MCF 10A (cell line): ENCODE results near the gene NES. TPM values are rescaled to one million over a fixed set of nuclear protein-coding genes. Genes with fewer than 3 reads are reported as not detected.

Experiments used
- BruUV-seq: library from RNA; stranded (reverse); fragments of 400-500 nt; replicated peaks from 2 replicates; lab custom pipeline; 2021; lab: Mats Ljungman, UMichigan
- CTCF ChIA-PET: fragments of 300-600 bp; sonication (Branson Sonifier 250); formaldehyde crosslinking; extraction: SDS; loops from one replicate; lab custom pipeline; 2021; ENCODE audit warnings: antibody characterized with exemption, inconsistent platforms; lab: Yijun Ruan, JAX
- POLR2A ChIA-PET: fragments of 300-600, 350-650 bp; sonication (Branson Sonifier 250); formaldehyde crosslinking; extraction: SDS; loops from one replicate; lab custom pipeline; 2020; ENCODE audit warnings: antibody characterized with exemption, inconsistent platforms; lab: Yijun Ruan, JAX
- DNase-seq: peaks from one replicate; pipeline ENCODE4 v3.0.0-alpha.2; 2018; ENCODE audit not compliant: unreplicated experiment
- H3K27ac Mint-ChIP-seq: one replicate; pipeline ENCODE4 v1.8.0; 2022; ENCODE audit warnings: mild to moderate bottlenecking, low read depth, mixed read lengths; ENCODE audit not compliant: unreplicated experiment
- H3K27me3 Mint-ChIP-seq: one replicate; pipeline ENCODE4 v1.8.0; 2022; ENCODE audit warnings: mixed read lengths; ENCODE audit not compliant: insufficient read depth, unreplicated experiment
- H3K36me3 Mint-ChIP-seq: one replicate; pipeline ENCODE4 v1.8.0; 2022; ENCODE audit warnings: mild to moderate bottlenecking, moderate library complexity, mixed read lengths; ENCODE audit not compliant: insufficient read depth, unreplicated experiment
- H3K4me1 Mint-ChIP-seq: one replicate; pipeline ENCODE4 v1.8.0; 2022; ENCODE audit warnings: mixed read lengths; ENCODE audit not compliant: insufficient read depth, unreplicated experiment
- H3K4me3 Mint-ChIP-seq: one replicate; pipeline ENCODE4 v1.8.0; 2022; ENCODE audit warnings: mild to moderate bottlenecking, moderate library complexity, mixed read lengths; ENCODE audit not compliant: unreplicated experiment
- H3K9me3 Mint-ChIP-seq: one replicate; pipeline ENCODE4 v1.8.0; 2022; ENCODE audit warnings: mixed read lengths; ENCODE audit not compliant: unreplicated experiment
- CTCF ChIP-seq: fragments of 200-600 bp; IDR thresholded peaks from one replicate; pipeline ENCODE4 v1.8.0; 2022; ENCODE audit warnings: antibody characterized with exemption, mild to moderate bottlenecking; ENCODE audit not compliant: unreplicated experiment
- intact Hi-C: fragments of 100-400 bp; cut with micrococcal nuclease; formaldehyde crosslinking; loops from 2 replicates; pipeline ENCODE4 v1.14.1; 2022
- total RNA-seq: library from RNA; stranded (reverse); gene quantifications from 2 replicates; pipeline ENCODE4 v1.2.3, GENCODE V29; 2022

The NES gene
- total RNA-seq, 1 experiment from 2014 or later = not detected

- peak overlapping the region; percentile 35 for H3K4me3 Mint-ChIP-seq
These were observed 51.1 kb downstream of the NES start for GRCh38 chr1:156626079-156626438.

GRCh38 chr1:156625436-156626078 is 51.6 kb downstream of the NES start:
- TF ChIP-seq CTCF = peak; percentile 91
- peak; percentile 61 for DNase-seq
- intact Hi-C loops = loop anchor here (1.0 kb wide), 1 partner anchor 53 kb away; no protein-coding TSS in a partner anchor
- H3K4me3 Mint-ChIP-seq = peak overlapping the region; percentile 35
- no peak overlapping the region for H3K27ac Mint-ChIP-seq
- H3K27me3 Mint-ChIP-seq = peaks cover 61% of the 10 kb centered on the region
- no peaks in the 10 kb centered on the region for H3K36me3 Mint-ChIP-seq
- POLR2A ChIA-PET = interaction anchor here (0.6 kb wide), 1 partner anchor 288 kb away, joined by 3 read pairs; no protein-coding TSS in a partner anchor
- H3K4me1 Mint-ChIP-seq = peaks cover 12% of the 10 kb centered on the region
- BruUV-seq = no TSS peak
- H3K9me3 Mint-ChIP-seq = no peaks in the 10 kb centered on the region
- CTCF ChIA-PET = interaction anchor here (0.5 to 20.9 kb wide), 20 partner anchors 12 to 283 kb away, joined by 3 to 396 read pairs (median 6); partner anchors contain the start of genes METTL25B and NES

More at GRCh38 chr1:156626079-156626438, 51.1 kb downstream of the NES start:
- H3K4me1 Mint-ChIP-seq = peaks cover 12% of the 10 kb centered on the region
- no peak for DNase-seq
- TF ChIP-seq CTCF = no peak
- no peaks in the 10 kb centered on the region for H3K36me3 Mint-ChIP-seq
- intact Hi-C loops = loop anchor here (1.0 kb wide), 1 partner anchor 52 kb away; no protein-coding TSS in a partner anchor
- no peak overlapping the region for H3K27ac Mint-ChIP-seq
- POLR2A ChIA-PET = interaction anchor here (0.6 kb wide), 1 partner anchor 288 kb away, joined by 3 read pairs; no protein-coding TSS in a partner anchor
- CTCF ChIA-PET = interaction anchor here (0.6 to 20.9 kb wide), 27 partner anchors 8 to 248 kb away, joined by 3 to 396 read pairs (median 5); partner anchors contain the start of genes HAPLN2, METTL25B, NAXE and NES
- H3K9me3 Mint-ChIP-seq = no peaks in the 10 kb centered on the region
- BruUV-seq = no TSS peak
- H3K27me3 Mint-ChIP-seq = peaks cover 61% of the 10 kb centered on the region

- peaks cover 65% of the 10 kb centered on the region for H3K27me3 Mint-ChIP-seq
- no peak for TF ChIP-seq CTCF
- peaks cover 12% of the 10 kb centered on the region for H3K4me1 Mint-ChIP-seq
- no peaks in the 10 kb centered on the region for H3K9me3 Mint-ChIP-seq
- peak overlapping the region; percentile 56 for H3K4me3 Mint-ChIP-seq
- no peaks in the 10 kb centered on the region for H3K36me3 Mint-ChIP-seq
- no peak overlapping the region for H3K27ac Mint-ChIP-seq
- intact Hi-C loops = no loop called here
- DNase-seq = no peak
- CTCF ChIA-PET = interaction anchor here (0.5 to 20.9 kb wide), 30 partner anchors 10 to 282 kb away, joined by 3 to 396 read pairs (median 4); partner anchors contain the start of genes METTL25B and NES
- BruUV-seq = no TSS peak
- POLR2A ChIA-PET = interaction anchor here (0.7 to 1.2 kb wide), 4 partner anchors 15 to 196 kb away, joined by 3 to 4 read pairs (median 3); no protein-coding TSS in a partner anchor
These were observed 52.3 kb downstream of the NES start for GRCh38 chr1:156624814-156625435.
